ENCODE data around the gene HS3ST5.
A peak's percentile ranks its signal among the peaks of the same experiment; 100 is the strongest.

The HS3ST5 gene

DNA sequence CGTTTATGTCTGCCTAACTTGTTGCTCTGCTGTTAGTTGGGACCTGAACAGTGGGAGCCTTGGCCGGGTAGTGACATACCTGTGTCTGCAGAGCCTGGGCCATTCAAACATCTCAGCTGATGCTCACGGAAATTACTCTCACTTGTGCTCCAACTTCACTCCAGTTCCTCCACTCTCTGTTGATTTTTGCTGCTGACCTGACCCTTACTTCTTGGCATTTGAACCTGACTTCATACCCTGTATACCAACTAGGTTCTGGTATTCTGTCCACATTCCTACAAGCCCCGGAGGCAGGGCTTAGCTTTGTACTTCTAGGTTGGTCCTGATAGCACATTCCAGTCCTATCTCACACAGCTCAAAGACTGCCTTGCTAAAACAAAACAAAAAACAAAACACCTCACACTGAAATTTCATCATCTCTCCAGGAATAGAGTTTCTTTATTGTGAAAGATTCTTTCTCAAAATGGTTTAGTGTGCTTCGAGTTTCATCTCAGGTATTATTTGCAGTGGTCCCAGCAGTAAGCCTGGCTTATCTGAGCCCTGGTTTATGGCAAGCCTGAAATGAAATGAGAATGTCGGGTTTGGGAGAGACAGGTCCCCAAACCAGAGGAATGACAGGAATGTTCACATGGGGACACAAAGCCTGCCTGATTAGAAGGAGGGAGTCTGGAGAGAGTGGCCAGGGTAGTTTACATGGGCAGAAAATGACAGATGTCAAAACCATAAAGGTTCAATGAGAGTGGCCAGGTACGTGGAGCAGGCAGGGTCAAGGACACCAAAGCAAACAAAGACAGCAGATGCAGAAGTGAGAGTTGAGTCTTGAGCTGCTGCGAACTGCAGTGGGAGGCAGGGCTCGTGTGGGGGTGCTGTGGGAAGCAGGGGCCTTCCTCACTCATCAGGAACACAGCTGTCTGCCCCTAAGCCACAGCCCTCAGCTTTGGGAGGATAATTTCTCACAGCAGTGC, 197.7 kb downstream of the HS3ST5 start:
- no peak for DNase-seq

DNA sequence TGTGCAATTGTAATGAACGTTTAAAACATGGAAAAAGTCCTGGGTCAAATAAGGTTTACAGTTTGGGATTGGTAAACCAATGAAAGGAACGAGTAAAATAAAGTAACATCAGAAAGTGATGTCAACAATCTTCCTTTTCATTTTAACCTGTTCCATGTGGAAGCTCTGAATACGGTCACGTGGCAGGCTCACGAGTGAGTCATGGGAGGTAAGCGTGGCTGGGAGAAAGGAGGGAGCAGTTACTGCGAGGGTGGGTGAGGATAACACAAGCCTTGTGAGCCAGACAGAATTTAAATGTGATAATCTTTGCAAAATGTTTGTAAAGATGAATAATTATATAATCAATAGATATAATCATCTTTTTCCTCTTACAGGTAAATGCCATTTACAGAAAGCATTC, 200.6 kb downstream of the HS3ST5 start:
- no peak for DNase-seq

DNA sequence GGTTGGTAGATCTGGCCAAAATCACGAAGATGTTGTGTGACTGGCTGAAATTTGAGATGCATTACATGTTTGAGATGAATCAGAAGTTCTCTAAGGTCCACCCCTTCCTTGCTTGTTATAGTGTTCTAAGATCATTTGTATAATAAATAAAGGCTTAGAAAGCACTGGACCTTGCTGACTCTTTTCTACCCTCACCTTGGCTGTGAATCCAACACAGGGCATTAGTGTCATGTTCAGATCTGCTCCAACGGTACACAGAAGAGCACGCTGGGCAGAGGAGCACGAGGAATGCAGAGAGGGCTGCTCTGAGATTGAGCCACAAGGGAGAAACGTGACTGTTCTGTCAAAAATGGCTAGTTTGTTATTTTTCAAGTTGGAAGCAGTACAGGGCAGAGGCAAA, 202.4 kb downstream of the HS3ST5 start:
- DNase-seq: no peak

DNA sequence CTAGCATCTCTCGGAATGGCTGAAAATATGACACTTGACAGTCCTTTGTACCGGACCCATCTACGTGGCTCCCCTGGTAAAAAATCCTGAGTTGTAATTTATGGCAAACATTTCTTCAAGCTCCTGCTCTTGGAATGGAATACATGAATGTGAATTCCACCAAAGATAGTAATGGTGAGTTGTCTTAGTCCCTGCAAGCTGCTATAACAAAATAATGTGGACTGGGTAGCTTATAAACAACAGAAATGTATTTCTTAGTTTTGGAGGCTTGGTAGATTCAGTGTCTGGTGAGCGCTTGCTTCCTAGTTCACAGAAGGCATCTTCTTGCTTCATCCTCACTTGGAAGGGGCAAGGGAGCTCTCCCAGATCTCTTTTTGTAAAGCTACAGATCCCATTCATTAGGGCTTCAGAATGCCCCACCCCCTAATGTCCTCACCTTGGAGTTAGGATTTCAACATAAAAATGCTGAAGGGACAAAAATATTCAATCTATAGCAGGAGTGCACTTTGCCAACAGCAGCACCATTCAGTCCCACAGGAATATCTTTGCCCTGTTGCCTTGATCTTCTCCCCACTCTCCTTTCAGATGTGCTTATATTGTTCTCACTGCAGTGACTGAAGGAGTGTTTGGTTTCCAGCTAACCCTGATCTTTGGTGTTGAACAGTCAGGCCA, 204.1 kb downstream of the HS3ST5 start:
- no peak for DNase-seq

DNA sequence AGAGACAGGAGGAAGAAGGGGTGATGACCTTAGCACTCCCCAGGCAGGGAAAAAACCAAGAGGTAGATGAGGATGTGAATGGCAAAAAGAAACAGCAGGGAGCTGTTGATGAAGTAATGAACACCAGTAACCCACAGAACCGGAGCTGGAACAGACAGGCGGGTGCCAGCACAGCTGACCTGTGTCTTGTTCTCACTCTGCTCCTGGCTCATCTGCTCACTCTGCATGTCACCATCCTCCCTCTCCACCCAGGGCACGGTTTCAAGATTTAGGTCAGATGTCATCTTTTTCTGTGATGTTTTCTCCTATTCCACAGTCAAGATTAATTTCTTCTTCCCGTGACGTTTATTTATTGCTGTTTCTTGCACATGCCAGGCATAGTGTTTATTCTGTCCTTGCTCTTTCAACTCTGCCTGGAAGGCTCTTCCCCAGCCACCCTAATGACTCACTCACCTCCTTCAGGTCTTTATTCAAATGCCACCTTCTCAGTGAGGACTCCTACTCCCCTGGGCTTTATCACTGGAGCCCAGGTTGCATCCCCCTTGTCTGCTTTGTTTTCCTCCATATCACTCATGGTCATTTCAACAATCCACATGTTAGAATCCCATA, 207.4 kb downstream of the HS3ST5 start:
- no peak for DNase-seq

DNA sequence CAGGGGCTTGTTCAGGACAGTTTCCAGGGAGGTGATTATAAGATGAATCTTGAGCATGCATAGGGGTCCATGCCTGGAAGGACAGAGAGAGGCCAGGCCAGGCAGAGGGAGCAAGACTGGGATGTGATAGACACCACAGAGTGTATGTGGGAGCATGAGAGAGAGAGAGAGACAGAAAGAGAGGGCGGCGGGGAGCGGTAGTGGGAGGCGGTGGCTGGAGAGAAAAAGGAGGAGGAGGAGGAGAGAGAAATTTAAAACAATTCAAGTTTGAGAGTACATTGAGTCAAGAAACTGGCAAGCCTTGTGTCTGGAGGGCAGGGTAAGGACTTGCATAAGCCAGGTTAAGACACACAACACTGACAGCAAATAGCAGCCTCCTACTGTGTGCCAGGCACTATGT, 209.0 kb downstream of the HS3ST5 start:
- no peak for DNase-seq

DNA sequence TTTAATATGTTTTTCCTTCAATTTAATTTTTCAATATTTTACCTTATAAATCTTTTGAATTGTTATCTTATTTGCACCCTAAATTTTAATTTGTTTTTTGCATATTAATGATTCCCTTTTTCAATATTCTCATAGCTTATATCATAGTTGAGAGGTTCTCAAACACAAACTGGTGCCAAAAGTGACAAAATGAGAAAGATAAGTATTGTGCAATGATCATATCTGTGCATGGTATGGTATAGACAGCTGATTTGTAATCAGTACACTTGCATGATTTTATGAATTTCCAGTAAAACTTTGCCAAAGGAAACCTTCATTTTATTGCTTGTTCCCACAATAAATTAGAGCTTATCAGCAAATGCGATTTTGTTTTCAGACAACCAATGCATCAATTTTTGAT, 210.9 kb downstream of the HS3ST5 start:
- DNase-seq: no peak

DNA sequence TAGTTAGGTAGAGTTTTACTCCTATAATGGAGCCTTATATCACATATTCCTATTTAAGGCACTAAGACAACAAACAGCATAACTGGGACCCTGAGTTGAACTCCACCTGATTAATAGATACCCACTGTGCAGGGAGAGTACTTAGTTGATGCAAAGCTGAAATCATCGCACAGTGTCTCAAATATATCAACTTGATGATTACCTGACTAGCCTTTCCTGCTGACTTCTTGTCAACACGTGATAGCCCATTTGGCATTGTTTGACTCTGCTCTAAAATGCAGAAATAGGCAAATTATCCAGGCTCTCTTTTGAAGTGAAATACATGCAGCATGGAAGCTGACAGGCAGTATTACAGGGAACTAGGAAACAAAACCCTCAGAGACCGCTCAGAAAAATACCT, 217.2 kb downstream of the HS3ST5 start:
- DNase-seq: no peak

DNA sequence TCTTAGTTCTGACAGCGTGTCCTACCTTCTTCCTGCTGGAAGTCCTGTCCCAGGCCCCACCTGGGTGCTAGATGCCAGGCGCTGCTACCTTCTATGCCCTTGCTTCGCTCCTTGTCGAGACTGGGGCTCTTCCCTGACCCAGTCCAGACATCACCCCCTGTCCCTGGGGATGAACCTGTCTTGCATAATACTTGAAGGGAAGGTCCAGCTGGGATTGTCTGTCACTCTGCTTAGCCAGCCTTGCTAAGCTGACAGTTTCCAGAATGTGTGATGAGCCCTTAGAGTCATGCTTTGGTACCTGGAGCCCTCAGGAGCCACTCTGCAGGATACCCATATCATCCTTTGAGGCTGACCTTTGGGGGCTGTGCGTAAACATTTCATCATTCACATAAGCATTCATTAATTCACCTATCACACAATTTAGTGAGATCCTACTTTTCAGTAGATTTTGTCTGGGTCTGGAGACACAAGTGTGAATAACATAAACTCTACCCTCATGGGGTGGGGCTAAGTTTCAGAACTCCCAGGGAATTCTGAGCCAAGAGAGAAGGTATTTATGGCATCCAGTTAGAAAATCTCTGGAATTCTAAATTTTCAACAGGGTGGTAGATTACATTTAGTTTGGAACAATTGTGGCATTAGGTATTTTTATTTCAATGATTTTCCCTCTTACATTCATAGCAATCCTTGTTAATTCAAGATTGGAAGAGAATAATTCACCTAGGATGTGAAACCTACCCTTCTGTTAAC, 220.7 kb downstream of the HS3ST5 start:
- DNase-seq: no peak

DNA sequence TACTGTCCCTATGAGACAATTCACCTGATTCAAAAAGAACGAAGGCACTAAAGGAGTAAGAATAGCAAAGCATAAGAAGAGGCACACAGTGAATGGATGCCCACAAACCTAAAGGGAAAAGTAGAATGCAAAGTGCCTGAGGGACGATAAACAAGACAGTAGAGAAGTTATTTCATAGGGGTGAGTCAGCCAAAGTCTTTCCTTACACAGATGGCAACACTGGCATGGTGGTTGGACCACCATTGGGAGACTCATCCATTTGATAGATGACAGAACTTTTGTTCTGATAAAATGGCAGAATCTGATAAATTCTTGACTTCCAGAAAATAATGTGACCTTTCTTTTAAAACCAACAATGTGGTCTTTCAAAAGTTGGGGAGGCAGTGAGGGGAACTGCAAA, 223.8 kb downstream of the HS3ST5 start:
- DNase-seq: no peak

DNA sequence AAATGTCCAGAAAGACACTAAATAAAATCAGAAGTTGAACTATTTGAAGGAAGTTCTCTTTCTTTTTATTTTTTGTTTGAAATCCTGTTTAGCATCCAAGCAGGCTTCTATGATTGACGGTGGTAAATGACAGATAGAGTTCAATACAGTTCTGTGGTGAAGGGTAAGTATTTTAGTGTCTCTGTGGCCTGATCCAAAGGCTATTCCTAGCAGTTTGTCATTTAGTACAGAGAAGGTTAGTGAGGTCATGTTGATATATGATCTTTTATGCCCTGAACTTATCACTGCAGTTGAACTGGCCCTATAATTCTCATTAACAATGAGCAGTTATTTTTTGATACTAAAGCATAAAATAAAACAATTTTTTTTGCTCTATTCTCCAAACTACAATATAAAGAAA, 227.2 kb downstream of the HS3ST5 start:
- DNase-seq: no peak

DNA sequence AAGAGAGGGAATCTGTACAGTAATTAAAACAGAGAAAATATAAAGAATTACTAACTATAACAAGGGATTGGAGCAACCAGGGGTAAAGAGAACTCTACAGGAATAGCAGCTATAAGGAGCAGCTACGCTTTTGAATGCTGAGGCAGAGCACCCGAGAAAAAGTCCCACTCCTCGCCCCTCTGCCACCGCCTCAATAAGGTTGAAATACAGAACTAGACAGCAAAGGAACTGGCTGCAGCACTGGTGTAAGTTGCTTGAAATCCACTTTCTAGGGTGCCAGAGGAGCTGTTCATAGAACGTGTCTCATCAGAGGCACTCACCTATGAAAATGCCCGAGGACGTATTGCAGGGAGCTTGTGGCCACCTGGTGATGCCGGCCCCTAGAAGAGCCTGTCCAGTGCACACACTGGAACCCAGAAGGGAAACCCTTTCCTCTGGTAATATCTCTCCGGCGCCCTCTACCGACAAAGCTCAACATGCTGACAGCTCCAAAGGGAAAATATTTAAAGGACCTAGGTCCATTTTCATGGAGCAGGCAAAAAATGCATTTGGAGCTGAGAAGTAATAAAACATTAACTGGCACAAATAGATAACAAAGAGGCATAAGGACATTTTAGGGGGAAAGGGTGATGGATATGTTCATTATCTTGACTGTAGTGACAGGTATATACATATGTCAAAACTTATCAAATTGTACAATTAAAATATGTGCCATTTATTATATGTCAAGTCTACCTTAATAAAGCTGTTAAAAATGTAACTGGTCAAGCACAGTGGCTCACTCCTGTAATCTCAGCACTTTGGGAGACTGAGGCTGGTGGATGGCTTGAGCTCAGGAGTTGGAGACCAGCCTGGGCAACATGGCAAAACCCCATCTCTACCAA, 234.5 kb downstream of the HS3ST5 start:
- DNase-seq: no peak

DNA sequence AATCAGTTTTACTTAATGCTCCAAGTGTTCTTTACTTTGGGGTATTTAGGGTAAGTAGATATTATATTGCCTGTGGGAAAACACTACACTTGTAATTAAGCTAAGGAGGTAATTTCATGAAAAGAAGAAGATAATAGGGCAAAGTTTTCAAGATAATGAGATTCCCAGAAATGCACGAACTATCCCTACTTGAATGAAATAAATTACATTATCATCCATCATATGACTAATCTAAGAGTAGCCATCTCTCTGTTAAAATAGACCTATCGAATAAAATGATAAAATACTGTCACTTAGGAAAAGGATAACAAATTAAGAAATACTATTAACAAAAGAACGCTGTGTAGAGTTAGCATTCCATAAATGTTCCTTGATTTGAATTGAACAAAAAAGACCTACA, 236.8 kb downstream of the HS3ST5 start:
- no peak for DNase-seq

DNA sequence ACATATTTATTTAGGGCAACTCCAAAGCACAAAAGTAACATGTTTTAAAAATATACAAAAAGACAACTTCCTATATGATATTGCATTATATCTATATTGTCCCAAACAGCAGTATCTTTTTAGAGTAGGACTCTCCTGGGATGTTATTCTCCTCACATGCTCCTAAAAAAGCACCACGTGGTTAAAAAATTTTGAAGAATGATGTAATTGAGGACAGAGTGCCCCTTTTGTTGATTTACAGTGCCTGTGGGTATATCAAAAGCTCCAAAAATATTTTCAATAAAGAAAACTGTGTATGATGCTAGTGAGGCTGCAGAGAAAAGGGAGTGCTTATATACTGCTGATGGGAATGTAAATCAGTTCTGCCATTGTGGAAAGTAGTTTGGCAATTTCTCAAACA, 241.6 kb downstream of the HS3ST5 start:
- DNase-seq: no peak

DNA sequence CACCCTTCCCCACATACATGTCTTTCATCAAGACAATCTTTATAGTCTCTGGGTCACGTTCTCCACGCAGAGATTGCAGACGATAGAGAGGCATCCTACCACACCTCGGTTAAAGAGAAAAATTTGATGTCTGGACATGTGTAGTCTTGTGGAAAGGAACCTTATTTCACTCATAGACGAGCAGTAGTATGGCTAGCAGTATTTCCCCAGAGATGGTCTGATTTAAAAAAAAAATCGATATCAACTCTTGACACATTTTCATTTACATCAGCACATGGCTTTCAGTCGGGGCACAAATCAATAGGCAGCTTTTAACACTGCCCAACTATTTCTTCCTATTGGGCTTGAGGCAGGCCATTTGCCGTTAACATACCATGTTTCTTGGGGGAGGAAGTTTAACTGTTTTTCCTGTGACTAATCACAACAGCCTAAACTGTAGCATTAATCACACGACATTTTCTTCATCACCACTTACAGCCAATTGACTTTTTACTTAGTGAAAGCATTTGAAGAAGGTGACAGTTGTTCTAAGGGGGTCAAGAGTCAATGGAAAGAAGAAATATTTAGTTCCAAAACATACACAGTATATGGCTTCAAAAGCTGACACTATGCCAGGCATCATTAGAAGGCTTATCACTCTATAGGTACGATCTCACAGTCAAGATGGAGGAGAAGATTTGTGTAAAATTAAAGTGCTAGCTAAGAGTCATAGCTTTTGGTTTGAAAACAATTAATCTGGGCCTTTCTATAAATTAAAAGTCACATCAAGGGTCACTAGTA, 242.4 kb downstream of the HS3ST5 start:
- DNase-seq: no peak

DNA sequence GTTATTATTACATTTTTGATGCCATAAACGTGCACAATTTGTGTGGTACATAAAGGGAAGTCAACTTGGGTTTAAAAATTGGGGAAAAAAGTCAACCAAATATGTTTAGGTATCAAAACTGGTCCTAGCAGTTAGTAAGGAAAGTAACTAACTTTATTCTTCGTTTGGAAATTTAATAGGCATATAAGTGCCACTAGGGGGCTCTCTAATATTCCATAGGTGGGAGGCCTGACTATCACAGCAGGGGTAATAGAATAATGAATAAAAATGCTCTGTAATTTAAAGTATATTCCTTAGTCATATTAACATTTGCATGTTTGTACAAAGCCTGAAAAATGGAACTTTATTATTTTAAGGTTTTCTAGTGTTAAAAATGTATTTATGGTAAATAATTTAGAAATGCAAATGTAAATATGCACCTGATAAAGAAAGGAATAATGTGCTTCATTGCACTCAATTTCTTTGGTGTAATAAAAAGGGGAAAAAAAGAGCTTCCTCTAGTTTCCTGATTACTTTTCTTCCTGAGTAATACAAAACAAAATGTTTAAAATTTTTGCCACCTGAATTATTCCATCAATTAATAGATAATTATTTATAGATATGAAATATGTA, 246.2 kb downstream of the HS3ST5 start:
- DNase-seq: peak; percentile 51

DNA sequence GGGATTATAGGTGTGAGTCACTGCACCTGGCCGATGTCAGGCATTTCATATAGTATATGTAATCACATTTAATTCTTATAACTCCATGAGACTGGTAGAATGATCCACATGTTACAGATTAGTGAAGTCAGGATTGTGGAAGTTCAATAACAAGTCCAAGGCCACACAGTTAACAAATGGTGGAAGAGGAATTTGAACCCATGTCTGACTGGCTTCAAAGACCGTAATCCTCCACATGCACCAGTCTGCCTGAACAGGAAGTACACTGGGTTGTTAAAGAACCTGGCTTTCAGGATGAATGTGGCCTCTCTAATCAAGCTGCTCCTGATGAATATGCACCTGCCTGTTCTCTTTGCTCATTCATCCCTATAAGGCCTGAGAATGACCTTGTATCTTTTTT, 249.9 kb downstream of the HS3ST5 start:
- no peak for DNase-seq

DNA sequence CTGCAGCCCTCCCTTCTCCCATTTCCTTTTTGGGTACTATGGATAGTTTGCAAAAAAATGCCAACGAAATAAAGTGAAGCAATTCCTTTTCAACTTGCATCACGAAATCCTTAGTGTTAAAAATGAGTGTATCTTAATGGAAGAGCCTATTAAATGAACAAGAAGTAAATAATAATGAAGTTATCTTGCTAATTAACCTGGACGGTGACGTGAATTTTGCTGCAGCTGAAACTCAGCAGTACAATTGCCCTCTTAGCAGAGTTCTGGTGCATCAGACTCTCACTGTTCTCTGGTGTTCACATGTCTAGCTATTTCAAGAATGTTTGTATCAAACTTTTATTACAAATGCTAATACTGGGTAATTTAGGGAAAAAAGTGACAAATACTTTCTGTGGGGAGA, 252.2 kb downstream of the HS3ST5 start:
- DNase-seq: no peak

DNA sequence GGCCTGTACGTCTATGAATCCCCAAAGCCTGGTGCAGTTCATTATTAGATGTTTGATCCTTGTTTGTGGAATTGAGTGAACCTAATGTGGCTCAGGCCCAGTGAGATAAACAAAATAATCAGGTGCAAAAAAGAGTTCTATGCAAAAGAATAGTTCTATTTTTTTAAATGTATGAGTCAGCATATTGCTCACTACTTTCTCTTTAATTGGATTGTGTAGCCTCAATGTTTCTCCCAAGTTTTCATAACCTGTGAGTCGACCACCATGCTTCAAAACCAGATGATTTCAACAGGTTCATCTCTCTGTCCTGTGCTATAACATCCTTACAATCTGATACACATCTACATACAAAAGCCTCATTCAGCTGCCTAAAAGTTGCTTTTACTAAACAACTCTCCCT, 255.3 kb downstream of the HS3ST5 start:
- DNase-seq: no peak

DNA sequence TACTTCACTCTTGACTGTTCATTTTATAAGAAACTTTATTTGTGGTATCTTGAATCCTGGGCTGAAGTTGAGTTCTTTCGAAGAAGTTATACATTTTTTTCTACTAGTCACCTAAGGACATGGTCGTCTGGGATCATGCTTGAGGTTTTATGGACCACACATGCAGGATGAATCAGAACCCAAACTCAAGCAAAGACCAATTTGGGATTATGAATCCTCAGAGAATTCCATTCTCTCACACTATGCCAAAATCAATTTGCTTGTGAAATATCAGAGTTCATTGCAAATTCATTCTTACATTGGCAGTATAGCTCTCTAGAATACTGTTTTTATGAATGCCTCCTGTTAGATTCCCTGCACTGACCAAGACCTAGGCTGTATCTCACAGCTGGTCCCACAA, 257.6 kb downstream of the HS3ST5 start:
- no peak for DNase-seq

DNA sequence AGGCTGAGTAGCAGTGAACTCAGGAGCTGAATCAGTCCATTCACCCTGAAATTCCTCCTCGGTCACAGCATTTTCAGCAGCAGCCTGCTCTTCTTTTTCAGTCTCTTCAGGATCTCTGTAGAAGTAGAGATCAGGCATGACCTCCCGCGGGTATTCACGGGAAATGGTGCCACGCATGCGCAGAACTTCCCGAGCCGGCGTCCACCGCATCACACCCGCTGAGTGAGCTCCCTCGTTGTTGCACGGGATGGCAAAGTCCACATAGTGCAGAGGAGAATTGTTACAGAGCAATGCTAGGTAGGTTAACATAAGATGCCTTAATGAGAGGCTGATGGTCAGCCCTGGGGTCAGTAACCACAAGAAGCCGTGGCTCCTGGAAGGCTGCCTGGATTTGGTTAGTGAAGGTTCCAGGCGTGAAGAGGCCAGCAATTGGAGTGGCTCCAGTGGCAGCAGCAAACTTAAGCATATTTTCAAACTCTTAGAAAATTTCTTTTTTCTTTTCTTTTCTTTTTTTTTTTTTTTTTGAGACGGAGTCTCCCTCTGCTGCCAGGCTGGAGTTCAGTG, 258.4 kb downstream of the HS3ST5 start:
- no peak for DNase-seq
